K562 treated with DMSO at 1 percent for 4 hours (cell line): ENCODE measurements around the gene SLFN13. TPM values are rescaled to one million over a fixed set of nuclear protein-coding genes. Genes with fewer than 3 reads are reported as not detected.

Experiments used
- total RNA-seq: library from RNA; unstranded; fragments of 300-600 nt; gene quantifications from 2 replicates; pipeline ENCODE4 v1.2.3, GENCODE V29; 2022; ENCODE audit not compliant: insufficient read depth

Gene SLFN13, protein sequence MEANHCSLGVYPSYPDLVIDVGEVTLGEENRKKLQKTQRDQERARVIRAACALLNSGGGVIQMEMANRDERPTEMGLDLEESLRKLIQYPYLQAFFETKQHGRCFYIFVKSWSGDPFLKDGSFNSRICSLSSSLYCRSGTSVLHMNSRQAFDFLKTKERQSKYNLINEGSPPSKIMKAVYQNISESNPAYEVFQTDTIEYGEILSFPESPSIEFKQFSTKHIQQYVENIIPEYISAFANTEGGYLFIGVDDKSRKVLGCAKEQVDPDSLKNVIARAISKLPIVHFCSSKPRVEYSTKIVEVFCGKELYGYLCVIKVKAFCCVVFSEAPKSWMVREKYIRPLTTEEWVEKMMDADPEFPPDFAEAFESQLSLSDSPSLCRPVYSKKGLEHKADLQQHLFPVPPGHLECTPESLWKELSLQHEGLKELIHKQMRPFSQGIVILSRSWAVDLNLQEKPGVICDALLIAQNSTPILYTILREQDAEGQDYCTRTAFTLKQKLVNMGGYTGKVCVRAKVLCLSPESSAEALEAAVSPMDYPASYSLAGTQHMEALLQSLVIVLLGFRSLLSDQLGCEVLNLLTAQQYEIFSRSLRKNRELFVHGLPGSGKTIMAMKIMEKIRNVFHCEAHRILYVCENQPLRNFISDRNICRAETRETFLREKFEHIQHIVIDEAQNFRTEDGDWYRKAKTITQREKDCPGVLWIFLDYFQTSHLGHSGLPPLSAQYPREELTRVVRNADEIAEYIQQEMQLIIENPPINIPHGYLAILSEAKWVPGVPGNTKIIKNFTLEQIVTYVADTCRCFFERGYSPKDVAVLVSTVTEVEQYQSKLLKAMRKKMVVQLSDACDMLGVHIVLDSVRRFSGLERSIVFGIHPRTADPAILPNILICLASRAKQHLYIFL
- total RNA-seq = 0.27 and 0.38 TPM in 2 replicates

DNA sequence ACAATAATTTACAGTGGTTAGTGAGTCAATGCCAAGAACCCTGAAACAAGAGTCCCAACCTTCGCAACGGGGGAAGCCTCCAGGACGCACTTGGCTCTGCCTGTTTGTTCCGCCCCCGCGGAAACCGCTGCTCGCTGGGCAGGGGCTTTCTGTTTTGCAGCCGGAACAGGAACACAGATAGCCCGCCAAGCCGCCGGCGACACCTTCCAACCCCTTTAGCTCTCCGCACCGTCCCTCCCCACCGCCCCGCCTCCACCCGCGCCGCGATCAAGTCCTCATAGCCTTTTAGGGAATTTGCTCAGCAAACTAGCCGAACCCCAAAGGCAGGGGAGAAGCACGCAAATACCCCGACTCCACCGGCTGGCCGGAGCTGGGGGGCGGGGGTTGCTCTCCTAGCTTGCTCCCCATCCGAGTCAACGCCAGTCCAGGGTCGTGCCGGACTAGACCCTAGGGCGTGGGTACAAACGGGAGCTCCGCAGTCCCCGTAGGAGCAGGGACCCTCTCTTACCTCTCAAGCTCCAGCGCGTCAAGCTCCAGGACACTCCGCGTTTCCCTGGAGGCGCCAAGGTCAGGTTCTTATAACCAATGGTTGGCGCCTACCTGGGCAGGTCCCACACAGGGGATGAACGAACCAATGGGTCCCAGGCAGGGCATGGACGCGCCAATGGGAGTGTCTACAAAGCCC is at the start of gene SLFN13:
Gene SLFN13, minus strand, starts transcription at position 553 of the 685 bp plus-strand sequence. CDS start 3,086 bp downstream, outside the sequence.

GRCh38 chr17:35432176-35433074 is 16.1 kb downstream of the SLFN13 start, which contains the start of gene SLFN12:
SLFN12 (minus strand) TSS chr17:35432500; CDS start chr17:35423028, 9,472 bp downstream.

Other genes with a start within 250 kb of the SLFN13 start
- gene SLFN5, start 205.7 kb downstream of the SLFN13 start, total RNA-seq = 1.6 and 1.8 TPM in 2 replicates
- not detected in 2 replicates for gene SLFN11, start 75.1 kb downstream of the SLFN13 start, total RNA-seq
- gene SLFN12, start 16.3 kb downstream of the SLFN13 start, total RNA-seq = not detected in 2 replicates
- gene SLFN12L, start 88.9 kb upstream of the SLFN13 start, total RNA-seq = not detected in 2 replicates
- gene SLFN14, start 112.1 kb upstream of the SLFN13 start, total RNA-seq = 1.1 and 1.3 TPM in 2 replicates
- 6.2 and 8.6 TPM in 2 replicates for gene PEX12, start 129.8 kb upstream of the SLFN13 start, total RNA-seq
- gene AP2B1, start 138.6 kb upstream of the SLFN13 start, total RNA-seq = 86.3 and 94.1 TPM in 2 replicates